Testis (tissue), 2 donors: Measurements from ENCODE around the gene SLC9B2.

ENCODE experiments used
- POLR2A ChIP-seq: fragments of 450-650 bp; IDR thresholded peaks from one replicate; pipeline ENCODE4 v1.6.1; 2017; ENCODE audit warnings: antibody characterized with exemption, mild to moderate bottlenecking, moderate library complexity
- TF ChIP-seq, protein P1 (sequence below), 3 experiments: fragments of 450-650 bp in 2 of 3; fragments of 200-600 bp in 1 of 3; sonication (generic) in 1 of 3; IDR thresholded peaks; one replicate each; pipeline ENCODE4 v1.5.1; 2016 to 2019; ENCODE audit warnings: antibody characterized with exemption in 3 of 3, mild to moderate bottlenecking in 2 of 3, moderate library complexity in 1 of 3

DNA sequence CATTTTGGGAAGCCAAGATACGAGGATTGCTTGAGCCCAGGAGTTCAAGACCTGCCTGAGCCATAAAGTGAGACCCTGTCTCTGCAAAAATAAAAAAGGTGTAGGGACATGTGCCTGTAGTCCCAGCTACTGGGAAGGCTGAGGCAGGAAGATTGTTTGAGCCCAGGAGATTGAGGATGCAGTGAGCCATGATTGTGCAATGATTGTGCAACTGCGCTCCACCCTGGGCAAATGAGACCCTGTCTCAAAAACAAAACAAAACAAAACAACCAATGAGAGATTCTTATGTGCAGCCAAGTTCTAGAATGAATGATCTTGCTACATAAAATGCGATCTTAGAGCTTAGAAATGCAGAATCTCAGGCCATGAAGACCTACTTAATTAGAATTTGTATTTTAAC is 22.5 kb downstream of the SLC9B2 start:
- TF ChIP-seq, protein P1, sequence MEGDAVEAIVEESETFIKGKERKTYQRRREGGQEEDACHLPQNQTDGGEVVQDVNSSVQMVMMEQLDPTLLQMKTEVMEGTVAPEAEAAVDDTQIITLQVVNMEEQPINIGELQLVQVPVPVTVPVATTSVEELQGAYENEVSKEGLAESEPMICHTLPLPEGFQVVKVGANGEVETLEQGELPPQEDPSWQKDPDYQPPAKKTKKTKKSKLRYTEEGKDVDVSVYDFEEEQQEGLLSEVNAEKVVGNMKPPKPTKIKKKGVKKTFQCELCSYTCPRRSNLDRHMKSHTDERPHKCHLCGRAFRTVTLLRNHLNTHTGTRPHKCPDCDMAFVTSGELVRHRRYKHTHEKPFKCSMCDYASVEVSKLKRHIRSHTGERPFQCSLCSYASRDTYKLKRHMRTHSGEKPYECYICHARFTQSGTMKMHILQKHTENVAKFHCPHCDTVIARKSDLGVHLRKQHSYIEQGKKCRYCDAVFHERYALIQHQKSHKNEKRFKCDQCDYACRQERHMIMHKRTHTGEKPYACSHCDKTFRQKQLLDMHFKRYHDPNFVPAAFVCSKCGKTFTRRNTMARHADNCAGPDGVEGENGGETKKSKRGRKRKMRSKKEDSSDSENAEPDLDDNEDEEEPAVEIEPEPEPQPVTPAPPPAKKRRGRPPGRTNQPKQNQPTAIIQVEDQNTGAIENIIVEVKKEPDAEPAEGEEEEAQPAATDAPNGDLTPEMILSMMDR (IDR thresholded peaks at IDR 0.05) = no peak
- TF ChIP-seq POLR2A = no peak
